Smooth muscle cell (in vitro differentiated cells): ENCODE results near the gene EPB41L2. TPM values are rescaled to one million over a fixed set of nuclear protein-coding genes. Genes with fewer than 3 reads are reported as not detected.

Experiments used
- DNase-seq: peaks from one replicate; lab custom pipeline; 2025; ENCODE audit not compliant: unreplicated experiment; lab: John Stamatoyannopoulos, UW
- H2AFZ ChIP-seq: fragments of 200-600 bp; sonication (generic); 2 replicates; pipeline ENCODE4 v1.6.0; 2016; ENCODE audit warnings: antibody characterized with exemption, low read depth, mild to moderate bottlenecking
- H3F3A ChIP-seq: fragments of 200-600 bp; sonication (generic); 2 replicates; pipeline ENCODE4 v1.6.0; 2017; ENCODE audit warnings: antibody characterized with exemption, low read depth
- H3K27ac ChIP-seq: fragments of 200-600 bp; sonication (generic); 2 replicates; pipeline ENCODE4 v1.5.1; 2016; ENCODE audit warnings: low read depth, mild to moderate bottlenecking
- H3K27me3 ChIP-seq: fragments of 200-600 bp; sonication (generic); 2 replicates; pipeline ENCODE4 v1.6.1; 2016; ENCODE audit warnings: low read depth, mild to moderate bottlenecking
- H3K36me3 ChIP-seq: fragments of 200-600 bp; sonication (generic); 2 replicates; pipeline ENCODE4 v1.5.1; 2016; ENCODE audit warnings: low read depth
- H3K4me1 ChIP-seq: fragments of 200-600 bp; sonication (generic); 2 replicates; pipeline ENCODE4 v1.5.1; 2016; ENCODE audit warnings: low read depth
- H3K4me2 ChIP-seq: fragments of 200-600 bp; sonication (generic); 2 replicates; pipeline ENCODE4 v1.6.0; 2016; ENCODE audit warnings: mild to moderate bottlenecking
- H3K4me3 ChIP-seq: fragments of 200-600 bp; sonication (generic); 2 replicates; pipeline ENCODE4 v1.5.1; 2016; ENCODE audit warnings: mild to moderate bottlenecking
- H3K79me2 ChIP-seq: fragments of 200-600 bp; sonication (generic); 2 replicates; pipeline ENCODE4 v1.6.0; 2016; ENCODE audit warnings: low read depth, mild to moderate bottlenecking
- H3K9ac ChIP-seq: fragments of 200-600 bp; sonication (generic); 2 replicates; pipeline ENCODE4 v1.6.0; 2016; ENCODE audit warnings: low read depth
- H3K9me3 ChIP-seq: fragments of 200-600 bp; sonication (generic); replicated peaks from 2 replicates; pipeline ENCODE4 v1.5.1; 2016; ENCODE audit warnings: low read depth
- H4K20me1 ChIP-seq: fragments of 200-600 bp; sonication (generic); 2 replicates; pipeline ENCODE4 v1.6.0; 2016; ENCODE audit warnings: low read depth
- CTCF ChIP-seq: fragments of 200-600 bp; sonication (generic); IDR thresholded peaks from 2 replicates; pipeline ENCODE4 v1.5.1; 2017; ENCODE audit warnings: borderline replicate concordance, mild to moderate bottlenecking, antibody characterized with exemption; ENCODE audit not compliant: insufficient read depth, poor library complexity, severe bottlenecking
- WGBS: methylation state at CpG from one replicate; pipeline ENCODE4 v1.1.7; 2016; ENCODE audit warnings: low lambda C conversion rate; 5-methylcytosine and 5-hydroxymethylcytosine counted together
- polyA plus RNA-seq: library from polyadenylated mRNA; unstranded; fragments of >200 nt; fragmentation: Nextera tagmentation; extraction: Ambion mirVana; gene quantifications from 2 replicates; pipeline ENCODE4 v1.2.1, GENCODE V29; 2016
- total RNA-seq: library from RNA; depleted of rRNA; stranded (reverse); fragments of >200 nt; gene quantifications from 2 replicates; pipeline ENCODE4 v1.2.3, GENCODE V29; 2014

EPB41L2 gene
- total and polyA plus RNA-seq, 2 experiments from 2014 or later: 40.2 to 44.6 TPM

GRCh38 chr6:131017962-131018361, 45.1 kb downstream of the EPB41L2 start:
- DNase-seq: no peak
- Histone ChIP-seq H3K27me3 (no peaks in the 10 kb centered on the region), H4K20me1 (peaks cover 22% of the 10 kb centered on the region), H2AFZ (no peak overlapping the region), H3K27ac (no peak overlapping the region), H3K4me1 (no peaks in the 10 kb centered on the region), H3K36me3 (no peaks in the 10 kb centered on the region), H3K79me2 (peaks cover 44% of the 10 kb centered on the region), H3K4me3 (no peak overlapping the region), H3K4me2 (no peak overlapping the region), H3K9me3 (no peaks in the 10 kb centered on the region), H3K9ac (no peak overlapping the region), H3F3A (no peaks in the 10 kb centered on the region)
- WGBS: 95% methylated on average over 3 of the region's 3 CpGs
- TF ChIP-seq CTCF: no peak

DNA sequence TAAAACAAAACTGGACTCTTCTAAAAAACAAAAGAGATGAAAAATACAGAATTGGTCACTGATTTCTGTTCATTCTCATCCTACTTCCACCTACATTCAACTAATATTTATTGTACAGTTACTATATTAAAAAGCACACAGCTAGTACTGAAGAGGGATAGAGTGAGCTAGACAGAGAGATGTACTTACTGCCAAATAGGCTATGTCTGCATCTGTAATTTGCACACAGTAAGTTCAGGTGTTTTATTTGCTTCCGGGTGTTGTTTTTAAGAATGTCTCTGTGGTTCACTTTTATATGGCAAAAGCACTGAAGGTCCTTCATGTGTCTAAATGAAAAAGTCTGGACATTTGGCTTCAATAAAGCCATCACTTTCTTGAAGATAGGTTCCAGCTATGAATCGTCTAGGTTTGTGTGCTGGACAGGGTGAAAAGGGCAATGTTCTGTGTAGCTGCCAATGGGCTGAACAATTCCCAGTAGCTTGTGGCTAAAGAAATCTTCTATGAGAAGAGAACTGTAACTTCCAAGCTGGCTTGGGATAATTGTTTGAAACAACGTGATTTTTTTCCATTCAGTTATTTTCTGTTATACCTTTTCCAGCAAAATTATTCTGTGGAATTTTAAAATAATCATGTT, 47.3 kb downstream of the EPB41L2 start:
- Histone ChIP-seq H3K79me2 (peaks cover 53% of the 10 kb centered on the region), H3K27me3 (no peaks in the 10 kb centered on the region), H3K4me3 (no peak overlapping the region), H2AFZ (no peak overlapping the region), H3F3A (no peaks in the 10 kb centered on the region), H3K4me2 (no peak overlapping the region), H3K27ac (no peak overlapping the region), H3K4me1 (no peaks in the 10 kb centered on the region), H3K9ac (no peak overlapping the region), H3K36me3 (no peaks in the 10 kb centered on the region), H3K9me3 (no peaks in the 10 kb centered on the region), H4K20me1 (peaks cover 32% of the 10 kb centered on the region)
- DNase-seq: no peak
- TF ChIP-seq CTCF: no peak
- 62% methylated on average over 3 of the region's 3 CpGs for WGBS

DNA sequence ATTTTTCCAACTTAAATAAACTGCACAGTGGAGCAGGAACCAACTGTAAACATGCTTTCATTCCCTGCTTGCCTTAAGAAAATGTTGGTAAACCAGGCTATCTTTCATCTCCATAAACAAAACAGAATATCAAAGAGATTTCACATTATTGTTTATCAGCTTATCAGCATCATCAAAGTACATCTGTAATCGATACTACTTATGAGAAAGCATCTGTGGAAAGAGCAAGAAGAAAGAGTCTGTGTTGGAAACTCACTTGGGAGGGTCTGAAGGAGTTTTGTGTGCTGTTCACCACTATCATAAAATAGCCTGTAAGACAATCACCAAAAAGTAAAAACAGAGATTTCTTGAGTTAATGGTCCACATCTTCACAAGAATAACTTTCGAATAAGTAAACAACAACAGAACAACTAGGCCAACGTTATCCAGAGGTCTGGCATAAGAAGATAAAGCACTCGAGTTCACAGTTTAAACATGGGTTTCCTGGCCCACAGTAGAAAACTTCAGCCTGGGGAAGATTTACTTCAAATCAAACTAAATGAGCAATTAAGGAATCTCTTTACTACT, 47.9 kb downstream of the EPB41L2 start:
- no peak for TF ChIP-seq CTCF
- H3K4me1 ChIP-seq: no peaks in the 10 kb centered on the region
- H4K20me1 ChIP-seq: peaks cover 32% of the 10 kb centered on the region
- H3F3A ChIP-seq: no peaks in the 10 kb centered on the region
- H3K4me3 ChIP-seq: no peak overlapping the region
- H3K27me3 ChIP-seq: no peaks in the 10 kb centered on the region
- H3K27ac ChIP-seq: no peak overlapping the region
- no peaks in the 10 kb centered on the region for H3K9me3 ChIP-seq
- no peaks in the 10 kb centered on the region for H3K36me3 ChIP-seq
- 36% methylated on average over 4 of the region's 4 CpGs for WGBS
- H3K9ac ChIP-seq: no peak overlapping the region
- H2AFZ ChIP-seq: no peak overlapping the region
- DNase-seq: no peak
- peaks cover 54% of the 10 kb centered on the region for H3K79me2 ChIP-seq
- peak overlapping the region; percentile 10 for H3K4me2 ChIP-seq
